Activated CD4-positive, CD25-positive, alpha-beta regulatory T cell treated with anti-CD3 and anti-CD28 coated beads, Interleukin-2, amount 50 U/mL, for 72 hours (primary cell): ENCODE results near the gene COA5.
A peak's percentile ranks its signal among the peaks of the same experiment; 100 is the strongest.

Experiments used
- DNase-seq: peaks from one replicate; pipeline ENCODE4 v3.0.0; 2021

The COA5 gene

DNA sequence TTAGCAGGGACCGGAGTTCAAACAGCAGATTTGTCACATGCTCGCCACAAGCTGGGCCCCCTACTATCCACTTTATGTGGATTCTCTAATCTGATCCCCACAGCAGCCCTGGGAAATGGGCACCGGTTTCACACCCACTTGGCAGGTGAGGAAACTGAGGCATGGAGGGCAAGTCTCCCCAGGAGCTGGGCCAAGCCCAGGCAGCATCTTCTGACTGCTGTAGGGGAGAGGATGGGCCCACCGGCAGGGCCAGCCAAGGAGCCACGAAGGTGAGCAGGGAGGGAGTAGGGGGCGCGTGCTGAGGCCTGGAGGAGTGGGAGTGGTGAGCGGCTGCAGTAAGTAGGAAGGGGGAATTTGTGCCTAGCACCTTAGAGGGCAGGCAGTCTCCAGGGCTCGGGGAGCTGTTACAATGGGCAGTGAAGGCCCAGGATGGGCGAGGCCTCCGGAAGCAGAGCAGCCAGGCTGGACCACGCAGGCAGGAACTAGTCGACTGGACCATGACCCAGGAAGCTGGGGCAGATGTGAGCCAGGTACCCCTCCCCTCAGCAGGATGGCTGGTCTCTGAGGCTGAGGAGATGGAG is 37.1 kb downstream of the COA5 start:
- DNase-seq = no peak

DNA sequence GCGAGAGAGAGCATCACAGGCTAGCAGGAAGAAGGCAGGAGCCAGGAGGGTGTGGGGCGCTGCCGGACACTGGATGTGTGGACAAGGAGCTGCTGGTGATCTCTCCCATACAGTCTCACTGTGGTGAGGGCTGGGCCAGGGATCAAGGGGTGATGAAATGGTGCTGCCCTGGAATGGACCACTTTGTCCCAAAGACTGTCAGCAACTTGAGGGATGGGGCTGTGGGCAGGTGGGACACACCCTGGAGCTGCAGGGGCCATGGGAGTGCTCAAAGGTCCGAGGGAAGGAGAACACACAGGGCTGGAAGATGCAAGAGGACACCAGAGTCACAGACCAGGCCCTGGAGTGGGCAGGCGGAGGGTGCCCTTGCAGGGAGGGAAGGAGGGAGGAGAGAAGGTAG is 38.0 kb downstream of the COA5 start:
- no peak for DNase-seq

DNA sequence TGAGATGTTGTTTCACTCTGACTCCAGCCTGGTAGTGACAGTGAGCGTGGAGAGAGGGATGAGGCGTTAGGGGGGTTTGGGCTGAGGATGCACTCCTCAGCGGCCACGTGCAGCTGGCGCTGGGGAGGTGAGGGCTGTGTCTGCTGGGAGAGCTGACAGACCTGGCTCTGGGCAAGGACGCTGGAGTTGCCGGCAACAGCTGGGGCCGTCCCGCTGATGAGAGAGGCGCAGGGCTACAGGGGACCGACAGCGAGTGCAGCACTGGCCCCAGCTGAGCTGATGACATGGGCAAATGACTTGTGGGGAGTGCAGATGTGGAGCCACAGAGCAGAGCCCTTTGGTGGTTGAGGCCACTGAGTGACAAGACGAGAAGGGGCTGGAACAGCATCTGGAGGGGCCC is 38.4 kb downstream of the COA5 start:
- no peak for DNase-seq

DNA sequence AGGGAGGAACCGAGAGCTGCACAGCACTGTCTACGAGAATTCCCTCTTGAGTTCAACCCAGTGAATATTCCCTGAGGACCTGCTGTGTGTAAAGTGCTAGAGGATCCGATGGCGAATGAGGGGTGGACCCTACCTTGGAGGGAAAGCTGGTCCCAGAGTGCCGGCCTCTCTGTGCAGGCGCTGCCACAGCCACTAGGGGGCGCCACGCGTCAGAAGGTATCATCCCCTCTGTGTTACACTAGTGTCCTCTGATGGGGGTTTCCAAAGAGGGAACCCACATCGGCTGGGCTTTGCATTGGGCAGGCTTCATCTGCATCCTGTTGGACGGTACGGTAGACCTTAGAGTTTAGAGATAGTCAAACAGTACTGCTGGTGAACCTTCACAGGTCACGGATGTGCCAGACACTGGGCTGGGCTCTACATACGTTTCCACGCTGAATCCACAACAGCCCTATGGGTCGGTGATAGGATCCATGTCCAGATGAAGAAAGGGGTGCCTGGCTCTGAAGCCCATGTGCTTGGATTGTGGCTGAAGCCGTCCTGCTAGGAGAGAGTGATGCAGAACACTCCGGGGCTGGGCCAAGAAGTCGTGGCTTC is 39.0 kb downstream of the COA5 start:
- peak; percentile 79 for DNase-seq

DNA sequence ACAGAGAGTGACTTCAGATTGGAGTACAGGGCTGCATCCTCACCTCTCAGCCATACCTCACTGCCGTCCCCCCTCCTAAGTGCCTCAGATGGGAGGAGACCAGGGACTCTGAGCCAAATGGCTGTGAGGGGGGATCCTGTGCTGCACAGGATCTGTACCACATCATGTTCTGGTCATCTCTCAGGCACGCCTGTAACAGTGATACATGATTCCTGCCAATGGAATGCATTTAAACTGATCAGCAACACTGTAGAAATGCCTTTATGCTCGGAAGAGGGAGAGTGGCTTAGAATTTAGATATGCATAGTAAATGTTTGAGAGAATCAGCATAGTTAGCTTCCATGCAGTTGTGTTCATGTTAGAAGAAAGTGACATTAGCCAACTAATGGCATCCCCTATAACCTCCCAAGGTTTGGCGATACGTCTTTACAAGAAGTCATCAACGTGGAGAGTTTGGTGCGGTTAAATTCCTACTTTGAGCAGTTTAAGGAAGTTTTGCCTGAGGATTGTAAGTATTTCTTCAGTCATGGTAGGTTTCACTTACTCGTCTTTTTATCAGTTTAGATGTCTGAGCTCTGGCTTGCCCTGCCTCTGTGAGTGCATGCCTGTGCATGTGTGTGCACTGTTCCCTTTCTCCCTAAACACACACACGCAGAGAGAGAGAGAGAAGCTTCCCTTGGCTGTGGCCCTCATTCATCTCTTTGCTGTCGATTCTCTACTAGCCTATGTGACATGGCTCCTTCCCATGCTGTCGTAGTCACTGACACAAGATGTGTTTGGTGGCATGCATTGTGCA is 40.0 kb downstream of the COA5 start:
- no peak for DNase-seq

DNA sequence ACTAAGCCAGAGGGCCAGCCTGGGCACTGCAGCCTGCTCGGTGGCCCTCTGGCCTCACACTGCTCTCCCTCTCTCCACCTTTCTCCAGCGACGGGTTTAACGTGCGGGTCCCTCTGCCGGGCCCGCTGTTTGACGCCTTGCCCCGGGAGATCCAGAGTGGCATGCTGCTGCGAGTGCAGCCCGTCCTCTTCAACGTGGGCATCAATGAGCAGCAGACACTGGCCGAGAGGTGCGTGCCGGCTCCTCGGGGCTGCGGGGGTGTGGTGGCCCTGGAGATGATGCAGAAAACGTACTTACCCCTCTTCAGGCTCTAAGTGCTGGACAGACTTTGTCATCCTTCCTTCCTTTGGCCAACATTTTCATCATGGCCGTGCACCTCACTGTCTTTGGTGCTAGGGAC is 42.4 kb downstream of the COA5 start:
- no peak for DNase-seq

DNA sequence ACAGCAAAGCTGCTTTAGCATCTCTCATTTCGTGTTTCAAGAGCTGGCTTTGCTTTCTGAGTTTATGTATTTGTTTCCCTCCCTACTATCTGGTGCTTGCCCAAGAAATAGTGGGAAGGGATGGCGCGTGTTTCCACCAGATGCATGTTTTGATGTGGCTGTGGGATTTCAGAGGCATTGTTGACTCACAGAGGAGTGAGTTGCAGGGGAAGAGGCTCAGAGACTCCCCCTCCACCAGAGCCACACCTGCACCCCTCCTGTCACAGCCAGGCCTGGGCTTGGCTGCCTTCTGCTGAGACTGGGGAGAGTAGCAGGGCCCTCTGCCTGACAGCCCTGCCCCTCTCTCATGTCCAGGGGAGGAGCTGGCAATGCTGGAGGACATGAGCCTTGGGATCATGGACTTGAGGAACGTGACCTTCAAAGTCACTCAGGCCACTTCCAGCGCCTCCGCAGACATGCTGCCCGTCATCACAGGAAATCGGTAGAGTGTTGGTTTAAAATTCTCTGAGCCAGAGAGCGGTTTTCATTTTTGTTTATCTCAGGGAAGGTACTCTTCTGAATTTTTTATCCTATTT is 42.9 kb downstream of the COA5 start:
- DNase-seq = no peak

DNA sequence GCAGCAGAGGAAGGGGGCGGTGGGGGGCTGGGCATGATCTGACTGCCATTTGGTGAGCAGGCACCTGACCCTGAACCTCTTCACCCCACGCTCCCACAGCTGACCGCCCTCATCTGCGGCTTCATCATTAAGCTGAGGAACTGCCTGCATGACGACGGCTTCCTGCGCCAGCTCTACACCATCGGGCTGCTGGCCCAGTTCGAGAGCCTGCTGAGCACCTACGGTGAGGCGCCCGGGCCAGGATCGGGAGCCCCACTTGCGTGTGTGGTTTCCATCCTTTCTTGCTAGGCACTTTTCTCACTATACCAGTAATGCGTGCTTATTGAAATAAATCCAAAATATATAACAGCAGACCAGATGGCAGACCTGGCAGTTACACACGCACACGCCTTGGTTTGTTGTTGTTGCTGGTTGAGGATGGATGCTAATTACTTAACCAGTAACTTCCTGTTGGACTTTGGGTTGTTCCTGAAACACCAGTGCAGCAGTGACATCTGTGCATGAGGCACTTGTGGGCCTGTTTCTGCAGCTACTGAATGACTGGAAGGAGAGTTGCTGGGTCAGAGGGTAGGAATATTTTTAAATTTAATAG is 43.7 kb downstream of the COA5 start:
- DNase-seq = no peak

DNA sequence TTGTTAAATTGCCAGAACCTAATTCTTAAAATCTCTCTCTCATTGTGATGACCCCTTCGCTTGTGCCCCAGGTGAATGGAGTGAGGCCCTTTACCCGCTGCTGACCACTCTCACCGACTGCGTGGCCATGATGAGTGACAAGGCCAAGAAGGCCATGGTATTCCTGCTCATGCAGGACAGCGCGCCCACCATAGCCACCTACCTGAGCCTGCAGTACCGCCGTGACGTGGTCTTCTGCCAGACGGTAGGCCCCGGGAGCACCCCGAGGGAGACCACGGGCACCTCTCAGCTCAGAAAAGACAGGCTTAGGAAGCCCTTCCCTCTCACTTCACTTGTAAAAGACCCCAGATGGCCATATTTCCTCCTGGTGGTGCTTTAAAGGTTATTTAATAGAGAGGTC is 44.9 kb downstream of the COA5 start:
- DNase-seq = no peak

DNA sequence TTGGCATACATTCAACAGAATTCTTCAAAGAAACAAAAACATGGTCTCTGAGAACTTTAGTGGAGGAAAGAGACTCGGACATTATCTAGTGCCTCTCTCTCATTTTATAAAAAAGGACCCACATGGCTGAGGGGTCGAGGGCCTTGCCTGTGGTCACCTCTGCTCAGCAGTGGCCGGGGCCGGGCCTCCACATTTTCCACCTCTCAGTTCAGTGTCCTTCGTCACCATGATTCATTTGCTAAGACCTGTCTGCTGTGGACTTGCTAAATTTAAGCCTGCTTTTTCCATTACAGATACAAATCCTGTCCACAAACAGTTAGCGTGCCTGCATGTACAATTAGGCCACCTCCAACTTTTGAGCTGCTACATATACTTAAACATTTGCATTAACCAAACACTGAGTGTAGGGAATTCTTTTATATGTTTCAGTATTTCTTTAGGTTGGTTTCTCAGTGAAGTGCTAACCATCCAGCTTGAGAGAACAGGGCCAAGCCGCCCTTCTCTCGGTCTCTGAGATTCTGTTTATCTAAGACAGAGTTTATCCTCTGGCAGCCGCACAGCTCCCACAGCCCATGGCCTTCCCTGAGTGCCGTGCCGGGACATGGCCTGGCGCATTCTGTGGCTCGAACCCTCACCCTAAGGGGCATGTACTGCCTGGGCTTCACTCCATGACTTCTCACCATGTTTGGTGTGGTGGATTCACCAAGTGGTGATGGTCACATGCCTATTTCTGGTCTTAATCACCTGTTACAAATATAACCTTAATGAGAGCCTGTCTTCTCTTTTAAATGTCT is 46.2 kb downstream of the COA5 start:
- no peak for DNase-seq

DNA sequence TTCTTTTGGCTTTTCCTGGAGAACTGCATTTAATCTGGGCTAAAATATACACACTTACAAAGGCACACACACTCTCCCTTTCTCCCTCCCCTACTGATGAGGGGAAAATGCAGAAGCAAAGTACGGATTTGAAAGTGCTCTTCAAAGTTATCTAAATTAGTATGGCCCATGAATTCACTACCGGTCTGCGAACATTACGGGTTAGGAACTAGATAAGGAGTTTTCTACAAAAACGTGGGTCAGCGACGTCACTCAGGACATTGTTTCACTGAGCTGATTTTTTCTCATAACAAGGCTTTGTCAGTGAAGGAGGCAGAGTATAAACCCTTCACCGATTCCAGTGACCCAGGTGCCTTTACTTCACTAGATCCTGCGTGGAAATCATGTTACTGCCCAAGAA is 47.3 kb downstream of the COA5 start:
- DNase-seq = no peak

DNA sequence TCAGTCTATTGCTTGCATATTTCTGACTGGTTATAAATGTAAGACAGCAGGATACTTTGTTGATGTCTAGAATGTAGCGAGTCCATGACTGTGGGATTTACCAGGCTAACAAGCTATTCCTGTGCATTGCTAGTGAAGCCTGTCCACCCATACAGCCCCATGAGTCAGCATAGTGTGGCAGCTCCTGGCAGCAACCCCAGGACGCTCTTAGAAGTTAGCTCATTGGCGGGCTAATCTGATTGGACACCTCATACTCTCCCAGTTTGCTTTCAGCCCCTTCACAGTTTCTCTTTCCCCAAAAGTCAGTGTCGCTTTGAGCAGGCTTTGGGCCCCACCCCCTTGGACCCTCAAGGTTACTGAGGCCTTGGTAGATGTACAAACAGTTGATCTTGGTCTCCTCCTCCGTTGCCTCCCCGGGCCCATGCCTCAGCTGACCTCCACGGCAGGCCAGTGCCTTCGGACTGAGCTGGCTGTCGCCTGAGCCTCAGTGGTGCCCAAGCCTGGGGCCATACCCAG is 48.0 kb downstream of the COA5 start:
- DNase-seq = no peak

DNA sequence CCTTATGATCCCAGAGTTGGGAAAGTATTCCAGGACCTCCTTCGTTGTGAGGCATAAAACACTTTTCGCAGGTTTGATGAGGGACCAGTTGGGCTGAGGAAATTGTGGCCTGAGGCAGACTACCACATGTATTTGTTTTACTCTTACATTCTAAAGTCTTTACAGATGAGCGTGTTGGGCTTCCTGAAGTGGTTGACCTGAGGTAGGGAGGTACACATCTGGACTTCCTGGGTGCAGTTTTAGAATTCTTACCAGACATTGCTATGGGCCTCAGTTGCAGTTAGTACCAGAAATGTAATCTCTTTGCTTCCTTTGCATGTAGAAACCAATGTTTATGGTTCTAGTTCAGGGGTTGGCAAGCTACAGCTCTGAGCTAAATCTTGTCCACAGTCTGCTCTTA is 48.7 kb downstream of the COA5 start:
- no peak for DNase-seq

DNA sequence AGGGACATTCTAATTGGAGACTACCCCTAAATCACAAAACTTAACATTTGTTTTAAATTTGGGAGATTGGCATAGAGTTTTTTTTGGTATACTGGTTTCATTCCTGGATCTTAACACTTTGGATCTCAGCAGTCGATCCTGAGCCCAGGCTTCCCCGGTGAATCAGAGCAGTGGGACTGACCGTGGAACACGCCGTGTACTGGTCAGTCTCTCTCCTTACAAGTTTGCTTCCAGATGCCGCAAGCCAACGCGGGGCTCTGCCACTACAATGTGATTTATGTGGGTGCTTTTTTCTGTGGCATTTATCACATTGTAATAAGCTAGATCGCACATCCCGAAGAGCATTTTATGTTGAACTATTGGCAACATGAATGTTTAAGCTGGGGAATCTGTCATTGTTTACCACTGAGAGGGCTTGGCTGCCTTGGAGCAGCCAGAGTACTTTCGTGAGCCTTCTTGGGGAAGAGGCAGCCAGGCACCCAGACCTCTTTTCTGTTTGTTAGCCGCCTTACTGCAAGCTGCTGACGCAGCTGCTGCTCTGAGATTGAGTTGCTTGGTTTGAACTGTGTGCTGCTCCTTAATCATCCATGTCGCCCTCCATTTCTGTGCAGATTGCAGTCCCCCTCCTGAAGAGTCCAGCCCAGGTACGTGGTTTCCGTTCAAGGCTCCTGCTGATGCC is 49.3 kb downstream of the COA5 start:
- no peak for DNase-seq

DNA sequence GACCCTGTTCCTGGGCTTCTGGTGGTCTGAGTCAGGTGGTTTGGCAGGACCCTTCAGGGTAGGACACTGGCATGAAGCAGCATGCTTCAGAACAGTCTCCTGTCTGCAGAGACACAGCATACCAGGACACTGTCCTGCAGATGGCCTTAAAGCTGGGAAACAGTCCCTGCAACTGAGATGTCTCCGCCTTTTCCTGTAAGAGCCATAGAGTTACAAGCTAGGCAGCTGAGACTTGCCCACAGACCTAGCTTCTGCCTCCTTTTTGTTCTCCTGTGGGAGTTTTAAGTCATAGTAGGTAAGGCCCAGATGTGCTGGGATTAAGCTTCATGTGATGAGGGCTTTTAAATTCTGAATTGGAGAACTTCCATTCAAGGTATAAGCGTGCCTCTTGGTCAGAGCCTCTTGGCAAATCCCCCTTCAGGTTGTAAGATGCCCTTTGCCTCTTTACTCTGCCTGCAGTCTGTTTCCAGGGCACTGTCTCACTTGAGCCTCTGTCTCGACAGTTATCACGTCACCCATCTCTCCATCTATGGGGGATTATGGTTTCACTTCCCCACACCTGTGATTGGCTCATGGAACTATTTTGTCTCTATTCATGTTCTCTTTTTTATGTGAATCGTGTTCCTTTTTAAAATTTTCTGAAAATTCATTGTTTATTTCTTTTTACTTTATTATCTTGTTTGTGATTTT is 51.8 kb downstream of the COA5 start:
- no peak for DNase-seq

DNA sequence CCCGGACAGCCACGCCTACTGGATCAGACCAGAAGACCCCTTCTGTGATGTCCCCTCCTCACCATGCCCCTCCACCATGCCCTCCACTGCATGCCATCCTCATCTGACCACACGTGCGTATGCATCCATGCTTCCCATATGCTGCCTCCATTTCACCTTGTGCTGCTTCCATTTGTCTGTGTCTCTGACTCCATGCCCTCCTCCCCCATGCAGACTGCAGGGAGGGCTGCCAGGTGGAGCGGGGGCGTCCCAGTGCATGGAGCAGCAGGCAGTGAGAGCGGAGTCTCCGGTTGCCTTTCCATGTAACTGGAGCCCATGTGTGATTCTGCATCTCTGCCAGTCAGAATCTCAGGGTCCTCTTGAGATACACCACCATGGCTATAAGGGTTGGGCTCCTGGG is 52.6 kb downstream of the COA5 start:
- no peak for DNase-seq

DNA sequence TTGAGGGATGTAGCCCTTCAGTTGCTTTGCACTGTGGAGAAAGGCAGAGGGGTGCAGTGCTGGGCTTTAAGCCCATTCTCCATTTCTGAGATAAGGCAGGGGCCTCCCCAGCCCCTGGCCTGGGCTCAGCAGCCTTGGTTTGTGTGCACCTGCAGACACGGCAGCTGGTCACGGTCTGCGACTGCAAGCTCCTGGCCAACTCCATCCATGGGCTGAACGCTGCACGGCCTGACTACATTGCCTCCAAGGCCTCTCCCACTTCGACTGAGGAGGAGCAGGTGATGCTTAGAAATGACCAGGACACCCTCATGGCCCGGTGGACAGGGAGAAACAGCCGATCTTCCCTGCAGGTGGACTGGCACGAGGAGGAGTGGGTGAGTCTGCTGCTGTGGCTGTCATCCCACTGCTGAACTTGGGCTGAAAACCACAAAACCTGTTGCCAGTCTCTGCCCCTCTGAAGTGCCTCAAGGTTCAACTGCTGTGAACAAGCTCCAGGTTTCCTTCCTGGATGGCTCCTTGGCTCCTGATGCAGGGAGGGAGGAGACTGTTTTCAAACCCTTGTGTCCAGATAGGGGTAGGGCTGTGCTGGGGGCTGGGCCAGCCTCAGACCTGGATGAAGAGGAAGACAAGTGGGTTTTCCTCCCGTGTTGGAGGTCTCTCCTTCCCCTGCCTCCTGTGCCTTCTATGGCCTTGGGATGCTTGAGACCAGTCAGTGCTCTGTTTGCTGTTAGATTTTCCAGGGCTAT is 54.0 kb downstream of the COA5 start:
- no peak for DNase-seq

DNA sequence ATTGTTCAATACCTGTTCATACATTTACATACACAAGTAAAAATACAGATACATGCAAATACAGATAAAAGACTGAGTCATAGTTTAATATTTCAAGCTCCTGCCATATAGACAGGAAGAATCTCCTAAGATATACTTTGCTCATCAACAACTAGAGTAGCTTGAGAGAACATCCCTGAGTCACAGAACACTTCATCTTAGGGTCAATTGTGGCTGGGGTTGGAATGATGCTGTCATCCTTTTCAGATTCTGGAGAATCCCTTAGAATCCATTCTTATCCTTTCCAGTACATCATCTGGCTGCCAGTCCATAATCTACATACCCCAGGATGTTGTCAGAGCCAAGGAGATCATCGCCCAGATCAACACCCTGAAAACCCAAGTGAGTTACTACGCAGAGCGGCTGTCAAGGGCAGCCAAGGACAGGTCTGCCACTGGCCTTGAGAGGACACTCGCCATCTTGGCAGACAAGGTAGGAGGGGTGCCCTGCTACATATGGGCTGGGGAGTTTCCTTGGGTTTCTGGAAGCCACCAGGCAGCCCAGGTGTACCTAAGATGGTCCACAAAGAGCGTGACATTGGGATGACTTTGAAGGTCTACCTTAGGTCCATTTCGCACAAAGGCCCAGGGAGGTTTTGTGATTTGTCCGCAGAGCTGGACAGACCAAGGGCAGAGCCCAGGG is 55.7 kb downstream of the COA5 start:
- no peak for DNase-seq

DNA sequence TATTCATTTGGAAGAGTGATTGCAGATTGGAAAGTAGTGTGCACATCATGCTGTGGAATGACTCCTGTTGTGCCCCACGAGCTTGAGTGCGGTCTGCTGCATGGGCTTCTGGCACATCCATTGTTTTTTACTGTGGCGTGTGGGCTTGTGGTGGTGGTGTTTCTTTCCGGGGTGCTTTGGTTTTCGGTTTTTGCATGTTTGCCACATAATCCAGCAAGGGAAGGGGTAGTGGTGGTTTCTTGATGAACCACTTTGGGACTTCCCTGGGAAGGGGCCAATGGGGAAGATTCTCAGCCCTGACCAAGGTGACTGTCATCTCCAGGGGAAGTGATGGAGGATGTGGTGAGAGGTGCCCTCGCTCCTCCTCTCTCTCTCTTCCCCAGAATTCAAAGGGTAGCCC is 57.0 kb downstream of the COA5 start:
- no peak for DNase-seq

DNA sequence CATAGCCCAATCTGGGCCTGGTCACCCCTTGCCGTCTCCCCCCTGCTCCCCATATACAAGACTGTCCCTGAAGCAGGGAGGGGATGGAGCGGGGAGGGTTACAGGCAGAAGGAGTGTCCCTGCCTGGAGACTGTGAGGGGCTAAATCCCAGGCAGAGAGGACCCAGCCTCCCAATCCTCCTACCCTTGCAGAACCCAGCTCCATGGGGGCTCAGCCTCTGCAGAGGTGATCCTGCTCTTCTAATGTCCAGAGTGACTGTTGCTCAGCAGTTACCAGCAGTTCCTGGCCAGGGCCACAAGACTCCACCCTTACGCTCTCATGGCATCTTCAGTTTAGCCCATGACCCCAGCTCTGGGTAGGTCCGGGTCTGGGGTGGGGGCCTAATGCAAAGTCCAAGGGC is 58.1 kb downstream of the COA5 start:
- DNase-seq = no peak
